Right lobe of liver (tissue), 6 donors: ENCODE data around the gene SP1. TPM values are rescaled to one million over a fixed set of nuclear protein-coding genes. Genes with fewer than 3 reads are reported as not detected.
"Not testable (repeated sequence)": the region's sequence is repeated elsewhere in the genome, so short reads cannot be mapped to it uniquely, and the experiment has no call there.

ENCODE experiments used
- ATAC-seq, 4 donors: fragments of 200-7000 bp; cut with Tn5 transposase; one replicate each; pipeline ENCODE4 v1.9.1; 2020; ENCODE audit warnings: mild to moderate bottlenecking in 4 of 4, moderate library complexity in 4 of 4
- DNase-seq, 3 donors: peaks; one replicate each; pipeline ENCODE4 v3.0.0-alpha.2; 2020
- H3K27ac ChIP-seq, 3 donors: fragments of 200-600 bp; one replicate each; pipeline ENCODE4 v1.8.0; 2022
- H3K27me3 ChIP-seq, 2 donors: fragments of 200-600 bp; one replicate each; pipeline ENCODE4 v1.8.0; 2022
- H3K36me3 ChIP-seq, 4 donors: fragments of 200-600 bp; sonication (generic) in 1 of 4; one replicate each; pipeline versions ENCODE4 v1.5.1 to v1.8.0; 2017 to 2022; ENCODE audit warnings: control low read depth in 1 of 4
- H3K4me1 ChIP-seq, 4 donors: fragments of 200-600 bp; sonication (generic) in 1 of 4; one replicate each; pipeline versions ENCODE4 v1.5.1 to v1.8.0; 2017 to 2022; ENCODE audit warnings: control low read depth in 1 of 4
- H3K4me3 ChIP-seq, 3 donors: fragments of 200-600 bp; one replicate each; pipeline ENCODE4 v1.8.0; 2022
- H3K9me3 ChIP-seq, 4 donors: fragments of 200-600 bp; sonication (generic) in 1 of 4; one replicate each; pipeline versions ENCODE4 v1.5.1 to v1.8.0; 2017 to 2022; ENCODE audit warnings: control low read depth in 1 of 4
- CTCF ChIP-seq, 4 donors: fragments of 200-600 bp in 3 of 4; fragments of 450-650 bp in 1 of 4; IDR thresholded peaks; one replicate each; pipeline versions ENCODE4 v1.5.1 to v1.8.0; 2016 to 2022; ENCODE audit warnings: antibody characterized with exemption in 4 of 4, mild to moderate bottlenecking in 2 of 4
- POLR2A ChIP-seq: fragments of 450-650 bp; IDR thresholded peaks from one replicate; pipeline ENCODE4 v1.6.1; 2017; ENCODE audit warnings: antibody characterized with exemption, mild to moderate bottlenecking
- WGBS: methylation state at CpG from one replicate; pipeline ENCODE4 v1.1.6; 2018; ENCODE audit warnings: low coverage, low lambda C conversion rate; ENCODE audit not compliant: insufficient coverage; ENCODE audit errors: missing lambda C conversion rate; 5-methylcytosine and 5-hydroxymethylcytosine counted together
- intact Hi-C, 2 donors: fragments of 100-400 bp; cut with DNase I; formaldehyde crosslinking; loops; one replicate each; pipeline versions ENCODE4 v1.11.2 to v1.14.1; 2022
- long read RNA-seq: library from polyadenylated mRNA; unstranded; transcript quantifications from one replicate; pipeline ENCODE4 v2.0.0, GENCODE V29; 2019
- total RNA-seq, 6 experiments: library from RNA; depleted of rRNA in 2 of 6; stranded (reverse); fragments of >200 nt in 2 of 6; fragmentation: NEBNext Ultra II Directional in 3 of 6; extraction: Animal tissue kit (Norgen Biotek cat#: 25700) in 3 of 6; gene quantifications; one replicate each; pipeline versions ENCODE4 v1.1.0 to v1.2.4, GENCODE V29; 2016 to 2023
- donor health status: DM: no; HTN: yes; CAD: no.
- donor health status: DM: no; HTN: no; CAD: no.
- donor health status: DM: no; HTN: no; CAD: no.
- donor health status: DM: no; HTN: yes; CAD: no.
- donor health status: DM: no; HTN: yes; CAD: no.

SP1 gene
- total RNA-seq: 10 to 100 TPM; 20.3 to 29.2 (median 23.9) TPM
- long read RNA-seq: 0 reads

DNA sequence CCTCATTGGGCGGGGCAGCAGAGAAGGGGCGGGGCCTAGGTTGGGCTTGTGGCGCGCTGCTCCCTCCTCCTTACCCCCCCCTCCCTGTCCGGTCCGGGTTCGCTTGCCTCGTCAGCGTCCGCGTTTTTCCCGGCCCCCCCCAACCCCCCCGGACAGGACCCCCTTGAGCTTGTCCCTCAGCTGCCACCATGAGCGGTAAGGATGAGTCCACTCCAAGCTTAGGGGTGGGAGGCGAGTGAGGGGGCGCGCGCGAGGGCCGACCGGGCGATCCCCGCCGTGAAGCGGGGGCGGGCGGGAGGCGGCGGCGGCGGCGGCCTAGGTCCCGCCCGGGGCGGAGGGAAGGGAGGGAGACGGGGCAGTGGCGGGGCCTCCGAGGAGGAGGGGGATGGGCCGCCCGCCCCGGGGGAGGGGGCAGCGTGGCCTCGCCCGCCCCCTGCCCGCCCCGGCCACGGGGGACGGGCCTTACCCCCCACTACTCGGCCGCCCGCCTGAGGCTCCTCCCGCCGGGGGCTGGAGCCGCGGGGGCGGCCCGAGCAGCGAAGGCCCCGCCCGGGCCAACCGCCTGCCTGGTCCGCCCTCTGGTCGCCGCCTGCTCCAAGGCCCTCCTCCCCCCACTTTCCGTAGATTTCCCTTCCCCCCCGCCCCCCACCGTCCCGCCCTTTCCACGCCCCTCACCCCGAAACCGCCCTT lies at the start of gene SP1:
TSS of gene SP1 (plus strand) at position 73 of the 690 bp plus-strand sequence. CDS start at position 189, 116 bp downstream.
- peak; percentile 96 to 98 (median 97) for DNase-seq
- TF ChIP-seq CTCF (IDR thresholded peaks at IDR 0.05) (no peak), POLR2A (peak; percentile 62)
- WGBS: 2% methylated on average over 17 of the region's 71 CpGs
- peaks cover 0 to 47% (median 21%) of the 10 kb centered on the region in 4 donors for H3K4me1 ChIP-seq
- peak; percentile 67 to 82 (median 78) for ATAC-seq
- H3K27ac ChIP-seq: peak within 1 kb of the TSS; percentile 94 to 97 (median 96)
- peaks cover 0 to 27% (median 6%) of the 10 kb centered on the region in 4 donors for H3K36me3 ChIP-seq
- no peaks in the 10 kb centered on the region for H3K27me3 ChIP-seq
- peak within 1 kb of the TSS; percentile 51 to 60 (median 52) for H3K4me3 ChIP-seq
- H3K9me3 ChIP-seq: no peaks in the 10 kb centered on the region
- intact Hi-C loops: no loop called here

GRCh38 chr12:53330671-53331070 lies 49.3 kb upstream of the SP1 start:
- Histone ChIP-seq H3K4me1 (peaks cover 0 to 4% (median 0%) of the 10 kb centered on the region in 4 donors), H3K4me3 (no peak overlapping the region), H3K27ac (no peak overlapping the region), H3K9me3 (no peaks in the 10 kb centered on the region), H3K27me3 (no peaks in the 10 kb centered on the region), H3K36me3 (no peaks in the 10 kb centered on the region)
- ATAC-seq (no peak), DNase-seq (no peak)
- intact Hi-C loops: no loop called here
- 69% methylated on average over 4 of the region's 5 CpGs for WGBS
- TF ChIP-seq CTCF (IDR thresholded peaks at IDR 0.05): no peak
- no peak for TF ChIP-seq POLR2A

GRCh38 chr12:53332339-53332738 lies 47.6 kb upstream of the SP1 start:
- intact Hi-C loops, H3K27me3 ChIP-seq, ATAC-seq, H3K4me3 ChIP-seq, H3K9me3 ChIP-seq, DNase-seq, H3K36me3 ChIP-seq, H3K27ac ChIP-seq, H3K4me1 ChIP-seq: not testable (repeated sequence)

DNA sequence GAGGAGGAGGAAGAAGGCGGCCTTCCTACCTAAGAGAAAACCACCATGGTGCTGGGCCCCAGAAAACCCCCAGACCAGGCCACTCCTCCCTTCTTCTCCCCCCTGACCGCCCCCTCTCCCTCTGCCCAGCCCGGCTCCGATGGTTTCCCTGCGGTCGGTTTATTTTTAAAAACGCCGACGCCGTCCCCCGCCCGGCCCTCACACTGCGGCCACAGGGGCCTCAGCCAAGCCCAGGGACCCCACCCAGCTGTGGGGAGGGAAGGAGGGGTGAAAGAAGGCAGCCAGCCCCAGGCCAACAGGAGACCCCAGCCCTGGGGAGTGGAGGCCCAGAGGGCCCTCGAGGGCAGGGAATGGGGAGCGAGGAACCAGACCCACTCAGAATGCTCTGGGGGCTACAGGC lies 47.2 kb upstream of the SP1 start:
- H3K4me3 ChIP-seq: no peak overlapping the region
- no peaks in the 10 kb centered on the region for H3K36me3 ChIP-seq
- ATAC-seq: no peak
- no peaks in the 10 kb centered on the region for H3K27me3 ChIP-seq
- intact Hi-C loops: no loop called here
- no peak overlapping the region for H3K27ac ChIP-seq
- TF ChIP-seq POLR2A: no peak
- TF ChIP-seq CTCF (IDR thresholded peaks at IDR 0.05): no peak
- 71% methylated on average over 3 of the region's 15 CpGs for WGBS
- no peak for DNase-seq
- no peaks in the 10 kb centered on the region for H3K9me3 ChIP-seq
- no peaks in the 10 kb centered on the region for H3K4me1 ChIP-seq

DNA sequence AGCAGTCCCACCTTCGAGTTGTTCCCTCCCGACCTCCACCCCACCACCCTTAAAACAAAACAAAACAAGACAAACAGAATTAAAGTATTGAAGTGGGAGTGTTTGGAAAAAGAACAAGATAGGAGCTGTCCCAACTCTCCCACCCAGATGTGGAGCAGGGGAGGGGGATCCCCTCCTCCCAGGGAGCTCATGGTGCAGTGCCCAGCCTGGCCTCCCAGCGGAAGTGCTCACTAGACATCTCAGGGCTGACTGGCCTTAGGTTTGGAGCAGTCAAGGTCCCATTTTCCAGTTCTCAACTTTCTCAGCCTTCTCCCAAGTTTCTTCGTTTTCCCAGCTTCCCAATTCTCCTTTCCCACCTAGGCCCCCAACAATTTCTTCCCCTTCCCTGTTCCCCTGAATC lies 46.7 kb upstream of the SP1 start:
- intact Hi-C loops: no loop called here
- H3K27ac ChIP-seq: no peak overlapping the region
- H3K27me3 ChIP-seq: no peaks in the 10 kb centered on the region
- no peak for TF ChIP-seq CTCF (IDR thresholded peaks at IDR 0.05)
- no peak for TF ChIP-seq POLR2A
- no peak overlapping the region for H3K4me3 ChIP-seq
- ATAC-seq (no peak), DNase-seq (no peak)
- WGBS: 62% methylated on average over 4 of the region's 4 CpGs
- no peaks in the 10 kb centered on the region for H3K4me1 ChIP-seq
- H3K36me3 ChIP-seq: no peaks in the 10 kb centered on the region
- H3K9me3 ChIP-seq: no peaks in the 10 kb centered on the region
